Activated CD4-positive, alpha-beta T cell treated with anti-CD3 and anti-CD28 coated beads, Interleukin-2, amount 50 U/mL, for 4 hours (primary cell): ENCODE results near the gene ABHD12B.
"Not testable (repeated sequence)": the region's sequence is repeated elsewhere in the genome, so short reads cannot be mapped to it uniquely, and the experiment has no call there.

Experiments used
- DNase-seq, 2 experiments: peaks; one replicate each; pipeline ENCODE4 v3.0.0-alpha.2; 2020

ABHD12B gene

GRCh38 chr14:50897658-50898175, 25.9 kb downstream of the ABHD12B start:
- no peak for DNase-seq

- no peak for DNase-seq
These were observed 29.5 kb downstream of the ABHD12B start for GRCh38 chr14:50901361-50901760.

GRCh38 chr14:50904719-50905118, 32.9 kb downstream of the ABHD12B start:
- DNase-seq: no peak

- DNase-seq: no peak
These were observed 34.6 kb downstream of the ABHD12B start for GRCh38 chr14:50906326-50907065.

- no peak for DNase-seq
These were observed 38.9 kb downstream of the ABHD12B start for GRCh38 chr14:50910495-50911420.

GRCh38 chr14:50917449-50917848, 45.6 kb downstream of the ABHD12B start:
- DNase-seq: no peak

GRCh38 chr14:50919524-50919923, 47.7 kb downstream of the ABHD12B start:
- DNase-seq: not testable (repeated sequence)

GRCh38 chr14:50920482-50921230, 48.8 kb downstream of the ABHD12B start:
- no peak for DNase-seq

- no peak for DNase-seq
These were observed 51.0 kb downstream of the ABHD12B start for GRCh38 chr14:50922803-50923202.

GRCh38 chr14:50924236-50924635, 52.4 kb downstream of the ABHD12B start:
- DNase-seq: no peak

GRCh38 chr14:50924843-50925242, 53.0 kb downstream of the ABHD12B start:
- no peak for DNase-seq

- no peak for DNase-seq
These were observed 55.1 kb downstream of the ABHD12B start for GRCh38 chr14:50926851-50927386.

- DNase-seq: no peak
These were observed 56.3 kb downstream of the ABHD12B start for GRCh38 chr14:50928002-50928635.

GRCh38 chr14:50929506-50929905, 57.7 kb downstream of the ABHD12B start:
- no peak for DNase-seq

- no peak for DNase-seq
These were observed 59.7 kb downstream of the ABHD12B start for GRCh38 chr14:50931559-50931958.

- no peak for DNase-seq
These were observed 60.3 kb downstream of the ABHD12B start for GRCh38 chr14:50932156-50932555.

- DNase-seq: no peak
These were observed 61.0 kb downstream of the ABHD12B start for GRCh38 chr14:50932592-50933495.

- DNase-seq: no peak
These were observed 63.5 kb downstream of the ABHD12B start for GRCh38 chr14:50935126-50936015.

GRCh38 chr14:50936016-50936340, 64.1 kb downstream of the ABHD12B start:
- DNase-seq: no peak

- DNase-seq: no peak
These were observed 65.0 kb downstream of the ABHD12B start for GRCh38 chr14:50936882-50937281.
